T47D (cell line): ENCODE results near the gene TBX6.

Experiments used
- DNase-seq, 2 experiments: peaks; one replicate each; pipeline versions ENCODE4 v3.0.0 to v3.0.0-alpha.2; 2011 to 2012; ENCODE audit warnings: low read depth in 1 of 2, low spot score in 1 of 2
- JUND ChIP-seq: IDR thresholded peaks from 2 replicates; pipeline ENCODE4 v1.6.1; 2012; ENCODE audit warnings: low read depth
- in situ Hi-C: cut with HindIII; loops from 2 replicates; pipeline ENCODE4 v1.10.0; 2016; ENCODE audit warnings: low sequenced_read_pairs, low pct_unique_long_range_greater_than_20kb

The TBX6 gene

DNA sequence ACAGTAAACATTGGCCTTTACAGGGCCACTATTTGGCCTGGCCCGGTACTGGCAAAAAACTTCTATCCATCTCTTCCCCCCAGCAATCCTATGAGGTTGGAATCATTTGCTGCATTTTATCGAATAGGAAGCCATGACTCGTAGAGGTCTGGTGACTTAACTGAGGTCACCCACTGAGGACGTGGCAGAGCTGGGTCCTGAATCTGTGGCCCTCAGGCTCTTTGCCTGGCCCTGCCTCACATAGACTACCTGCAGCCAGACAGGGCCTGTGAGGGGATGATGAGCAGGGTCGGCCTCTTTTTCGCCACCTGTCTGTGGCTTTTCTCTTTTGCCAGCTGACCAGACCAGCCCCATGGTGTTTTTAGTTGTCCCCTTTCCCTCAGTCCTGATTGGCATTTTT is 14.1 kb downstream of the TBX6 start:
- no peak for DNase-seq
- in situ Hi-C loops = no loop called here
- no peak for TF ChIP-seq JUND

GRCh38 chr16:30076276-30076791 is 15.4 kb downstream of the TBX6 start:
- in situ Hi-C loops = no loop called here
- no peak for DNase-seq
- no peak for TF ChIP-seq JUND

DNA sequence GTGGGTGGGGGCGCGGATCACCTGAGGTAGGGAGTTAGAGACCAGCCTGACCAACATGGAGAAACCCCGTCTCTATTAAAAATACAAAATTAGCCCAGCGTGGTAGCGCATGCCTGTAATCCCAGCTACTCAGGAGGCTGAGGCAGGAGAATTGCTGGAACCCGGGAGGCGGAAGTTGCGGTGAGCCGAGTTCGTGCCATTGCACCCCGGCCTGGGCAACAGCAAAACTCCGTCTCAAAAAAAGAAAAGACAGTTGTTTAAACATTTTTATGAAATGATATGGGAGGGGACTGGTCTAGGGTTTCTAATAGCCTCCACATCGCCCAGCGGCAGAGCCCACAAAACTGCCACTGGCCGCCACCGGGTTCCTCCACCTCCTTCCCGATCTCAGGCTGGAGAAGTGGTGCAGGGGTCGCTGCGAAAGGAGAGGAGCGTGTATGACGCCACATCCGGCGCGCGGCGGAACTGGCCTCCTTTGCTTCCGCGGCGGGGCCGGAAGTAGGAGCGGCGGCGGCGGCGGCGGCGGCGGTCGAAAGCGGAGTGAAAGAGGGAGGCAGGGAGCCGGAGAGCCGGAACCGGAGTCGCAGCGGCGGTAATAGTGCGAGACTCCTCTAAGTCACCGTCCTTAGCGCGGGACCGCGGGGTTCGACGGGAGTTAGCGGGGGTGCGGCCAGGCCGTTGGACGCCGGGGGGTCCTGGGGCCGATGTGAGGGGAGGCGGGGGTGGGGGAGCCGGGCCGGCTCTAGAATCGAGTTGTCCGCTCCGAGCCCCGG is 16.0 kb downstream of the TBX6 start, which contains the start of gene PPP4C:
Gene PPP4C, plus strand, starts transcription at position 492 of the 773 bp plus-strand sequence. CDS start 384 bp downstream, outside the sequence.
- in situ Hi-C loops = no loop called here
- TF ChIP-seq JUND = no peak
- peak; percentile 92 to 97 for DNase-seq

DNA sequence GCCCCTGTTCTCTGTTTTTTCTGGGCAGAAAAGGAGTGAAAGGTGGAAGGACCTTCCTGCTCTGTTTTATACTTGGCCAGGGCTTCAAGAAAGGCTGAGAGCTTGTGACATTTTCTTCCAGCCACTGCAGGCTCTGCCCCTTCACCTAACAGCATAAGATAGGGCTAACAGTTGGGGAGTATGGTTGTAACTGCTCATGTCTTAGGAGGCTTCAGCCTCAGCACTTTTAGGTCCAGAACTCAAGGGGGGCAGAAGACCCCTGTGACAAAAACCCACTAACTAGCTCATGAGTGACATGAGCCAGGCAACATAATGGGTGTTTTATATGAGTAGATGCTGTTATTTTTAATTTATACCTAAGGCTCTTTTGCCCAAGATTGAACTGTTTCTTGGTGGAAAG is 21.2 kb downstream of the TBX6 start:
- TF ChIP-seq JUND = no peak
- in situ Hi-C loops = no loop called here
- no peak for DNase-seq

- DNase-seq = no peak
- TF ChIP-seq JUND = no peak
- in situ Hi-C loops = no loop called here
These were observed 21.9 kb downstream of the TBX6 start for GRCh38 chr16:30069611-30070462.

- in situ Hi-C loops = no loop called here
- TF ChIP-seq JUND = no peak
- DNase-seq = peak in 1 of 2 experiments; percentile 69
These were observed 22.7 kb downstream of the TBX6 start for GRCh38 chr16:30068750-30069610.

GRCh38 chr16:30068333-30068732 is 23.4 kb downstream of the TBX6 start:
- no peak for DNase-seq
- in situ Hi-C loops = no loop called here
- no peak for TF ChIP-seq JUND

- TF ChIP-seq JUND = no peak
- in situ Hi-C loops = no loop called here
- no peak for DNase-seq
These were observed 24.2 kb downstream of the TBX6 start for GRCh38 chr16:30067584-30067916.

DNA sequence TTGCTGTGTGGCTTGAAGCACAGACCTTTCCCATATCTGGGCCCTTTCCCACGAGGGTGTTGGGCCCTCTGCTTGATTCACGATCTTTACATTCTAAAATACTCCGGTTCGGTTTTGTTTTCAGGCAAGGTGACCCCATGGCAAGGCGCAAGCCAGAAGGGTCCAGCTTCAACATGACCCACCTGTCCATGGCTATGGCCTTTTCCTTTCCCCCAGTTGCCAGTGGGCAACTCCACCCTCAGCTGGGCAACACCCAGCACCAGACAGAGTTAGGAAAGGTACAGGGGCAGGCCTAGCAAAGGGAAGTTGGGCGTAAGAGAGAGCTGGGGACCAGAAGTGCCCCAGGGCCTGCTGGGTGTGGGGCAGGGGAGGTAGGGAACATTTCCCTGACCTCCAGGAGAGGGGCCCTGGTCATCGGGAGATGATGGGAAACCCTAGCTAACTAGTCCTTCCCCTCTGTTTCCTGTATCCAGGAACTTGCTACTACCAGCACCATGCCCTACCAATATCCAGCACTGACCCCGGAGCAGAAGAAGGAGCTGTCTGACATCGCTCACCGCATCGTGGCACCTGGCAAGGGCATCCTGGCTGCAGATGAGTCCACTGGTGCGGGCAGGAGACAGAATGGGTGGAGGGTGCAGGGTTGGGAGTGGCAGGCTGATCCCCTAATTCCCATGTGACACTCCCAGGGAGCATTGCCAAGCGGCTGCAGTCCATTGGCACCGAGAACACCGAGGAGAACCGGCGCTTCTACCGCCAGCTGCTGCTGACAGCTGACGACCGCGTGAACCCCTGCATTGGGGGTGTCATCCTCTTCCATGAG is 24.8 kb downstream of the TBX6 start:
- in situ Hi-C loops = no loop called here
- TF ChIP-seq JUND = no peak
- no peak for DNase-seq

DNA sequence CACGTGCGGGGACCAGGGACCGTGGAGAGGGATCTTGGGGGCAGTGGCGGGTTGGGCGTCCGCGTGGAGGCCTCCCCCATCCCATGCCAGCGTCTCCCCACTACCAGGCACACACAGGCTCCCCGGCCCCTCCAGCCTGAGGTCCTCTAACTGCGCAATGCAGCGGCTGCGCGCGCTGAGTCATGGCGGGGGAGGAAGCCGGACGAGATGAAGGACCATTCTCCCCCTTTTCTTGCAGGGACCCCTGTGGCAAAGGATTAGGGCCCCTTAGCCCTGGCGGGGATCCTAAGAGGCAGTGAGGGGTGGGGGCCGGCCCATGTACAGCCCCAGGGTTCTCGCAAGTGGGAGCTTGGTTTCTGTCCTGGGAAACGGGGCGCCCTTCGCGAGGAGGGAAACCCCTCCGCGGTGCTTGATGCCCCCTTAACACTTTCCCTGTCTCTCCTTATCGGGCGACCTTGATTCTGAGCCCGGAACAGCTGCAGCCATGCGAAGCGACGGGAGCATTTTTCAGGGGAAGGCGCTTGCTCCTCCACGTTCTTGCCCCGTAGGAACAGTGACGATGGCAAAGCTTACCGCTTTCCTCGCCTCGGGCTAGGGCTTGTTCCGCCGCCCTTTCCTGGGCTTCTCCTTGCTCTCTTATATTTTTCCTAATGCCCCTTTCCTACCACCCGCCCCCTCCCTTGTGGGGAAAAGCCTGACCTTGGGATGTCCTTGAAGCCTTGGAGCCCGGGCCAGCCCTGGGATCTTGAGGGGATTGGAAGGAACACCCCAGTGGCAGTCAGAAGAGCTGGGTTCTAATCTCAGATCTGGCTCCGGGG is 25.6 kb downstream of the TBX6 start:
- in situ Hi-C loops = no loop called here
- DNase-seq = no peak
- no peak for TF ChIP-seq JUND
